Kidney capillary endothelial cell (primary cell): Measurements from ENCODE around the gene NXPH2.
"Not testable (repeated sequence)": the region's sequence is repeated elsewhere in the genome, so short reads cannot be mapped to it uniquely, and the experiment has no call there.

Experiments
- DNase-seq: peaks from one replicate; pipeline ENCODE4 v3.0.0-alpha.2; 2018; ENCODE audit warnings: low spot score

Gene NXPH2

GRCh38 chr2:138711812-138712211, 68.4 kb downstream of the NXPH2 start:
- DNase-seq = no peak

- no peak for DNase-seq
Measured at GRCh38 chr2:138708682-138709241, 71.4 kb downstream of the NXPH2 start.

GRCh38 chr2:138707392-138708074, 72.7 kb downstream of the NXPH2 start:
- DNase-seq = no peak

GRCh38 chr2:138703242-138703641, 76.9 kb downstream of the NXPH2 start:
- no peak for DNase-seq

GRCh38 chr2:138700716-138701115, 79.5 kb downstream of the NXPH2 start:
- no peak for DNase-seq

GRCh38 chr2:138699421-138699820, 80.8 kb downstream of the NXPH2 start:
- DNase-seq = no peak

GRCh38 chr2:138698428-138698827, 81.8 kb downstream of the NXPH2 start:
- DNase-seq = no peak

- no peak for DNase-seq
Measured at GRCh38 chr2:138691667-138692066, 88.5 kb downstream of the NXPH2 start.

GRCh38 chr2:138689705-138690104, 90.5 kb downstream of the NXPH2 start:
- no peak for DNase-seq

- no peak for DNase-seq
Measured at GRCh38 chr2:138682163-138682562, 98.0 kb downstream of the NXPH2 start.

GRCh38 chr2:138677221-138677620, 103.0 kb downstream of the NXPH2 start:
- DNase-seq = no peak

GRCh38 chr2:138676619-138677021, 103.6 kb downstream of the NXPH2 start:
- no peak for DNase-seq

- no peak for DNase-seq
Measured at GRCh38 chr2:138671566-138671965, 108.6 kb downstream of the NXPH2 start.

- no peak for DNase-seq
Measured at GRCh38 chr2:138670734-138671133, 109.5 kb downstream of the NXPH2 start.

GRCh38 chr2:138665937-138666336, 114.3 kb downstream of the NXPH2 start:
- DNase-seq = no peak

GRCh38 chr2:138658187-138658894, 121.8 kb downstream of the NXPH2 start:
- DNase-seq = no peak

GRCh38 chr2:138654146-138654545, 126.0 kb downstream of the NXPH2 start:
- DNase-seq = no peak

- no peak for DNase-seq
Measured at GRCh38 chr2:138652378-138652777, 127.8 kb downstream of the NXPH2 start.

- no peak for DNase-seq
Measured at GRCh38 chr2:138649571-138649970, 130.6 kb downstream of the NXPH2 start.

- DNase-seq = no peak
Measured at GRCh38 chr2:138648606-138649005, 131.6 kb downstream of the NXPH2 start.

- DNase-seq = not testable (repeated sequence)
Measured at GRCh38 chr2:138644776-138645175, 135.4 kb downstream of the NXPH2 start.

GRCh38 chr2:138640921-138641676, 139.1 kb downstream of the NXPH2 start:
- DNase-seq = no peak

GRCh38 chr2:138637686-138638085, 142.5 kb downstream of the NXPH2 start:
- DNase-seq = no peak
